Liver (tissue), 9 donors: ENCODE data around the gene TUBA8. TPM values are rescaled to one million over a fixed set of nuclear protein-coding genes. Genes with fewer than 3 reads are reported as not detected.

Experiments
- DNase-seq: peaks from one replicate; pipeline ENCODE4 v3.0.0-alpha.2; 2017; ENCODE audit warnings: low spot score
- H3K27ac ChIP-seq, 2 donors: one replicate each; pipeline ENCODE4 v1.7.0; 2013; ENCODE audit warnings: inconsistent platforms in 2 of 2, low read length in 2 of 2, control low read depth in 1 of 2, low read depth in 1 of 2, mild to moderate bottlenecking in 1 of 2
- H3K27me3 ChIP-seq, 4 donors: one replicate each; pipeline versions ENCODE4 v1.6.1 to v1.7.0; 2013; ENCODE audit warnings: low read length in 3 of 4, inconsistent platforms in 1 of 4, mild to moderate bottlenecking in 1 of 4, moderate library complexity in 1 of 4; ENCODE audit not compliant: control insufficient read depth in 4 of 4, insufficient read depth in 4 of 4
- H3K36me3 ChIP-seq, 4 donors: one replicate each; pipeline versions ENCODE4 v1.6.1 to v1.7.0; 2013; ENCODE audit warnings: low read length in 3 of 4, mild to moderate bottlenecking in 3 of 4, low read depth in 1 of 4, moderate library complexity in 1 of 4; ENCODE audit not compliant: control insufficient read depth in 4 of 4, insufficient read depth in 3 of 4
- H3K4me1 ChIP-seq, 4 donors: one replicate each; pipeline versions ENCODE4 v1.6.1 to v1.7.0; 2013; ENCODE audit warnings: low read length in 3 of 4, mild to moderate bottlenecking in 3 of 4, moderate library complexity in 1 of 4; ENCODE audit not compliant: control insufficient read depth in 4 of 4, insufficient read depth in 4 of 4
- H3K4me3 ChIP-seq, 3 donors: one replicate each; pipeline versions ENCODE4 v1.6.1 to v1.7.0; 2013; ENCODE audit warnings: low read length in 3 of 3, control low read depth in 1 of 3, low read depth in 1 of 3, mild to moderate bottlenecking in 1 of 3
- H3K9ac ChIP-seq, 2 donors: one replicate each; pipeline ENCODE4 v1.7.0; 2013; ENCODE audit warnings: low read length in 2 of 2, mild to moderate bottlenecking in 2 of 2, moderate library complexity in 2 of 2, control low read depth in 1 of 2, low read depth in 1 of 2
- H3K9me3 ChIP-seq, 4 donors: one replicate each; pipeline versions ENCODE4 v1.6.1 to v1.7.0; 2013; ENCODE audit warnings: low read length in 3 of 4; ENCODE audit not compliant: control insufficient read depth in 4 of 4
- ATF3 ChIP-seq: IDR thresholded peaks from 2 replicates; pipeline ENCODE4 v1.6.1; 2016; ENCODE audit warnings: antibody characterized with exemption
- CTCF ChIP-seq: fragments of 150-350 bp; IDR thresholded peaks from 2 replicates; pipeline ENCODE4 v1.5.1; 2017; ENCODE audit warnings: improper control_type of control experiment, low read depth, low read length; ENCODE audit not compliant: missing input control
- EGR1 ChIP-seq, 2 donors: IDR thresholded peaks; 2 replicates each; pipeline ENCODE4 v1.6.1; 2016 to 2018; ENCODE audit warnings: antibody characterized with exemption in 2 of 2, low read depth in 2 of 2
- FOXA2 ChIP-seq: IDR thresholded peaks from 2 replicates; pipeline ENCODE4 v1.6.1; 2016; ENCODE audit warnings: antibody characterized with exemption
- GABPA ChIP-seq, 2 donors: IDR thresholded peaks in 1 of 2; conservative IDR thresholded peaks in 1 of 2; 2 replicates each; pipeline ENCODE4 v1.6.1; 2016; ENCODE audit warnings: antibody characterized with exemption in 2 of 2, mild to moderate bottlenecking in 1 of 2, moderate library complexity in 1 of 2
- HNF4G ChIP-seq: IDR thresholded peaks from 2 replicates; pipeline ENCODE4 v1.6.1; 2016; ENCODE audit warnings: antibody characterized with exemption
- JUND ChIP-seq, 2 donors: IDR thresholded peaks; 2 replicates each; pipeline ENCODE4 v1.6.1; 2016; ENCODE audit warnings: antibody characterized with exemption in 2 of 2
- MAX ChIP-seq: IDR thresholded peaks from 2 replicates; pipeline ENCODE4 v1.6.1; 2016; ENCODE audit warnings: antibody characterized with exemption
- NR2F2 ChIP-seq: IDR thresholded peaks from 2 replicates; pipeline ENCODE4 v1.6.1; 2016; ENCODE audit warnings: antibody characterized with exemption
- RAD21 ChIP-seq, 2 donors: IDR thresholded peaks; 2 replicates each; pipeline ENCODE4 v1.6.1; 2016; ENCODE audit warnings: antibody characterized with exemption in 2 of 2, mild to moderate bottlenecking in 2 of 2
- RXRA ChIP-seq, 2 donors: IDR thresholded peaks; 2 replicates each; pipeline ENCODE4 v1.6.1; 2017 to 2018; ENCODE audit warnings: antibody characterized with exemption in 2 of 2, mild to moderate bottlenecking in 1 of 2
- TAF1 ChIP-seq: conservative IDR thresholded peaks from 2 replicates; pipeline ENCODE4 v1.6.1; 2016; ENCODE audit warnings: antibody characterized with exemption, mild to moderate bottlenecking
- ZBTB33 ChIP-seq: IDR thresholded peaks from 2 replicates; pipeline ENCODE4 v1.6.1; 2016; ENCODE audit warnings: antibody characterized with exemption
- whole genome bisulfite sequencing: extraction: QIAGEN DNeasy Blood & Tissue Kit; methylation state at CpG from one replicate; pipeline ENCODE4 v1.1.7; 2013; 5-methylcytosine and 5-hydroxymethylcytosine counted together
- polyA plus RNA-seq, 2 donors: library from polyadenylated mRNA; stranded (reverse) in 1 of 2; unstranded in 1 of 2; fragments of 200-250 nt in 1 of 2; fragments of >200 nt in 1 of 2; fragmentation: Nextera tagmentation in 1 of 2; extraction: Ambion mirVana in 1 of 2; gene quantifications; one replicate each; pipeline versions ENCODE4 v1.2.1 to v1.2.3, GENCODE V29; 2013 to 2015
- total RNA-seq, 2 donors: library from RNA; depleted of rRNA; stranded (reverse); fragments of >200 nt; gene quantifications; one replicate each; pipeline ENCODE4 v1.2.3, GENCODE V29; 2014
- donor health status: healthy.
- donor health status: healthy.
- donor health status: healthy.
- donor health status: healthy.
- donor health status: healthy.

TUBA8 gene
- total and polyA plus RNA-seq, 4 donors, result 0.82 to 3.1 (median 1.9) TPM

GRCh38 chr22:18110954-18111758, 547 bp downstream of the TUBA8 start:
- TF ChIP-seq TAF1 (no peak), MAX (no peak), ATF3 (no peak), EGR1 (IDR thresholded peaks at IDR 0.05; ENCODE audit: low read depth in 2 of 2) (no peak), HNF4G (no peak), RAD21 (IDR thresholded peaks at IDR 0.05) (no peak), GABPA (IDR thresholded peaks at IDR 0.05 in 1 of 2, conservative IDR thresholded peaks at IDR 0.05 in 1 of 2) (no peak), CTCF (no peak), FOXA2 (no peak), NR2F2 (no peak), ZBTB33 (no peak)
- no peak overlapping the region for H3K27ac ChIP-seq
- WGBS, result 32% methylated on average over 39 of the region's 39 CpGs
- peaks cover 0 to 17% (median 11%) of the 10 kb centered on the region in 4 donors for H3K4me1 ChIP-seq
- no peak for DNase-seq
- no peaks in the 10 kb centered on the region for H3K36me3 ChIP-seq
- peak overlapping the region in 2 of 3 donors; percentile 45 to 61 for H3K4me3 ChIP-seq
- H3K9ac ChIP-seq, result peak overlapping the region in 1 of 2 donors; percentile 49
- H3K9me3 ChIP-seq, result no peaks in the 10 kb centered on the region
- H3K27me3 ChIP-seq, result no peaks in the 10 kb centered on the region

- H3K9ac ChIP-seq, result no peak overlapping the region
- 80% methylated on average over 12 of the region's 12 CpGs for WGBS
- H3K36me3 ChIP-seq, result no peaks in the 10 kb centered on the region
- H3K27ac ChIP-seq, result no peak overlapping the region
- TF ChIP-seq ATF3 (no peak), GABPA (IDR thresholded peaks at IDR 0.05 in 1 of 2, conservative IDR thresholded peaks at IDR 0.05 in 1 of 2) (no peak), EGR1 (IDR thresholded peaks at IDR 0.05; ENCODE audit: low read depth in 2 of 2) (no peak), TAF1 (no peak), RXRA (IDR thresholded peaks at IDR 0.05) (no peak), JUND (IDR thresholded peaks at IDR 0.05) (no peak)
- DNase-seq, result no peak
- H3K4me3 ChIP-seq, result no peak overlapping the region
- H3K4me1 ChIP-seq, result peaks cover 0 to 17% (median 11%) of the 10 kb centered on the region in 4 donors
- no peaks in the 10 kb centered on the region for H3K9me3 ChIP-seq
- H3K27me3 ChIP-seq, result no peaks in the 10 kb centered on the region
Observed at GRCh38 chr22:18111759-18112330, 1.2 kb downstream of the TUBA8 start.
